A673 (cell line): ENCODE data around the gene GRIK5. TPM values are rescaled to one million over a fixed set of nuclear protein-coding genes. Genes with fewer than 3 reads are reported as not detected.

Source experiments
- BruUV-seq: library from RNA; stranded (reverse); fragments of 400-500 nt; replicated peaks from 2 replicates; lab custom pipeline; 2021; lab: Mats Ljungman, UMichigan
- CTCF ChIA-PET: fragments of 300-600 bp; sonication (Branson Sonifier 250); formaldehyde crosslinking; loops from one replicate; lab custom pipeline; 2022; ENCODE audit warnings: antibody characterized with exemption; lab: Charles Lee
- POLR2A ChIA-PET: fragments of 300-600 bp; sonication (Branson Sonifier 250); formaldehyde crosslinking; loops from one replicate; lab custom pipeline; 2022; ENCODE audit warnings: antibody characterized with exemption; ENCODE audit not compliant: low non-redundant PET; lab: Charles Lee
- DNase-seq: peaks from one replicate; pipeline ENCODE4 v3.0.0-alpha.2; 2015; ENCODE audit warnings: low spot score
- H3K27ac ChIP-seq: fragments of 200-600 bp; sonication (generic); 2 replicates; pipeline ENCODE4 v1.5.1; 2016; ENCODE audit warnings: mixed run types, low read depth, mild to moderate bottlenecking, mixed read lengths, antibody characterized with exemption, low read length; ENCODE audit not compliant: poor library complexity, severe bottlenecking
- H3K27me3 ChIP-seq: fragments of 200-600 bp; sonication (generic); replicated peaks from 2 replicates; pipeline ENCODE4 v1.6.1; 2017; ENCODE audit warnings: mixed run types, low read depth, mild to moderate bottlenecking, mixed read lengths, antibody characterized with exemption, low read length; ENCODE audit not compliant: insufficient read depth, poor library complexity
- H3K36me3 ChIP-seq: fragments of 200-600 bp; sonication (generic); 2 replicates; pipeline ENCODE4 v1.6.1; 2016; ENCODE audit warnings: mixed run types, mild to moderate bottlenecking, mixed read lengths, antibody characterized with exemption, low read length; ENCODE audit not compliant: insufficient read depth, poor library complexity, severe bottlenecking
- H3K4me1 ChIP-seq: fragments of 200-600 bp; sonication (generic); 2 replicates; pipeline ENCODE4 v1.6.1; 2017; ENCODE audit warnings: mixed run types, mild to moderate bottlenecking, mixed read lengths, antibody characterized with exemption, low read length; ENCODE audit not compliant: insufficient read depth, poor library complexity, severe bottlenecking
- H3K4me3 ChIP-seq: fragments of 200-600 bp; sonication (generic); 2 replicates; pipeline ENCODE4 v1.5.1; 2016; ENCODE audit warnings: low read depth, mixed run types, mild to moderate bottlenecking, mixed read lengths, low read length; ENCODE audit not compliant: poor library complexity, severe bottlenecking
- H3K9me3 ChIP-seq: fragments of 200-600 bp; sonication (generic); 2 replicates; pipeline ENCODE4 v1.6.1; 2016; ENCODE audit warnings: mixed run types, low read depth, mild to moderate bottlenecking, mixed read lengths, antibody characterized with exemption, low read length; ENCODE audit not compliant: poor library complexity, severe bottlenecking
- EZH2 ChIP-seq: fragments of 200-600 bp; sonication (generic); IDR thresholded peaks from 2 replicates; pipeline ENCODE4 v1.6.1; 2017; ENCODE audit warnings: borderline replicate concordance, low read depth, mild to moderate bottlenecking, mixed read lengths, antibody characterized with exemption, low read length; ENCODE audit not compliant: poor library complexity, severe bottlenecking
- intact Hi-C: fragments of 100-400 bp; cut with micrococcal nuclease; formaldehyde crosslinking; loops from one replicate; pipeline ENCODE4 v1.10.0; 2022; ENCODE audit not compliant: unreplicated experiment
- total RNA-seq: library from RNA; stranded (reverse); gene quantifications from 2 replicates; pipeline ENCODE4 v1.2.3, GENCODE V29; 2021
- TF ChIP-seq, protein P1 (sequence below): fragments of 300-800, 200-600 bp; sonication (generic); conservative IDR thresholded peaks from 2 replicates; pipeline ENCODE4 v1.5.1; 2017; ENCODE audit warnings: low read depth, mild to moderate bottlenecking, antibody characterized with exemption, low read length, moderate library complexity, mixed read lengths

The GRIK5 gene
- total RNA-seq, 1 experiment from 2014 or later = 24.0 TPM

DNA sequence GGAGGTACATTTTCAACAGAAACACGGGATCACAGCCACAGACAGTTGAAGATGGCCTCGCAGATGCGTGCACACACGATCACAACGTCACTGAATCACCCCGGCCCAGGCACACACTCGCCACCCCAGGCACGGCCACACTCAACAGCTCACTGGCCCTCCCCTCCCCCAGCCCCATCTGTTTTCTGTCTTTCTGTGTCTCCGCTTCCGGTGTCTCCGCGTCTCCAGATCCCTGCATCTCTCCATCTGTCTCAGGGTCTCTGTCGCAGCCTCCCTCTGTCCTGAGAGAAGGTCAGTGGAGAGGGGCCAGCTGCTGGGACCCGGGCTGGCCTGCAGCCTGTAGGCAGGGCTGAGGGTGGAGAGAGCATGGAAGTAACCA is 72.2 kb downstream of the GRIK5 start:
- CTCF ChIA-PET = interaction anchor here (1.4 kb wide), 1 partner anchor 37 kb away, joined by 5 read pairs; no protein-coding TSS in a partner anchor
- no TSS peak for BruUV-seq
- POLR2A ChIA-PET = no interaction called here
- TF ChIP-seq EZH2 = no peak
- TF ChIP-seq, protein P1, sequence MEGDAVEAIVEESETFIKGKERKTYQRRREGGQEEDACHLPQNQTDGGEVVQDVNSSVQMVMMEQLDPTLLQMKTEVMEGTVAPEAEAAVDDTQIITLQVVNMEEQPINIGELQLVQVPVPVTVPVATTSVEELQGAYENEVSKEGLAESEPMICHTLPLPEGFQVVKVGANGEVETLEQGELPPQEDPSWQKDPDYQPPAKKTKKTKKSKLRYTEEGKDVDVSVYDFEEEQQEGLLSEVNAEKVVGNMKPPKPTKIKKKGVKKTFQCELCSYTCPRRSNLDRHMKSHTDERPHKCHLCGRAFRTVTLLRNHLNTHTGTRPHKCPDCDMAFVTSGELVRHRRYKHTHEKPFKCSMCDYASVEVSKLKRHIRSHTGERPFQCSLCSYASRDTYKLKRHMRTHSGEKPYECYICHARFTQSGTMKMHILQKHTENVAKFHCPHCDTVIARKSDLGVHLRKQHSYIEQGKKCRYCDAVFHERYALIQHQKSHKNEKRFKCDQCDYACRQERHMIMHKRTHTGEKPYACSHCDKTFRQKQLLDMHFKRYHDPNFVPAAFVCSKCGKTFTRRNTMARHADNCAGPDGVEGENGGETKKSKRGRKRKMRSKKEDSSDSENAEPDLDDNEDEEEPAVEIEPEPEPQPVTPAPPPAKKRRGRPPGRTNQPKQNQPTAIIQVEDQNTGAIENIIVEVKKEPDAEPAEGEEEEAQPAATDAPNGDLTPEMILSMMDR = no peak
- H3K9me3 ChIP-seq = no peaks in the 10 kb centered on the region
- no peak overlapping the region for H3K27ac ChIP-seq
- no peaks in the 10 kb centered on the region for H3K36me3 ChIP-seq
- DNase-seq = peak; percentile 50
- intact Hi-C loops = loop anchor here (2.0 kb wide), 1 partner anchor 37 kb away; no protein-coding TSS in a partner anchor
- peaks cover 12% of the 10 kb centered on the region for H3K4me1 ChIP-seq
- peak overlapping the region; percentile 21 for H3K4me3 ChIP-seq
- peaks cover 27% of the 10 kb centered on the region for H3K27me3 ChIP-seq

DNA sequence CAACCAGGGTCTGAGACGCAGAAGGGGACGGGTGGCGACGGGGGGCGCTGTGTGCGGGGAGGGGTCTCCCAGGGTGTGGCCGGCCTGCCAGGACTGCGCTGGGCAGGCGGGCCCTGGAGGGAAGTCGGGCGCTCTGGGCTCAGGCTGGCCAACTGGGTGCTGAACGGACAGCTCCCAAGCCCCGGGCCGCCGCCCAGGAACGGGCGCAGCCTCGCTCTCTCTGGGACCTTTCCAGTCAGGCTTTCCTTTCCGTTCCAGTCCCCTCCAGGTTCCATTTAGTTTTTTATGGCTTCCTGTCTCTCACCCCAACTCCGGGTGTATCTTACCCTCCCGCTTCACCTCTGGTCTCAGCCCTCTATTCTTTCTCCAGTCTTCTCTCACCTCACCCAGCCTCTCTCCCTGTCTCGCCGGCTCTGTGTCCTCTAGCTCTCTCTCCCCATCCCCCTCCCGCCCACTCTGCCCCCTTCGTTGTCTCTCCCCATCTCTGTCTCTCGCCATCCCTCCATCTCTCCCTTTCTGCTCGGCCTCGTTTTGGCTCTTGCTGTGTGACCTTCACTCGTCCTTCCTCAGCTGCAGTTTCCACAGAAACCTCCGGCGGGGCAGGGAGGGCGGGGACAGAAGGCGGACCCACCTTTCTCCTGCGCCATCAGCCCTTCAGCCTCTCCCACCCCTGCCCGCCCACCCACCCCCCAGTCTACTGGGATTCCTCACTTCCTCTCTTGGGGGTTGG is 72.7 kb downstream of the GRIK5 start:
- H3K27ac ChIP-seq = no peak overlapping the region
- TF ChIP-seq, protein P1 = no peak
- TF ChIP-seq EZH2 = no peak
- POLR2A ChIA-PET = interaction anchor here (0.6 kb wide), 1 partner anchor 469 kb away, joined by 6 read pairs; no protein-coding TSS in a partner anchor
- H3K4me3 ChIP-seq = no peak overlapping the region
- H3K4me1 ChIP-seq = peaks cover 12% of the 10 kb centered on the region
- no peaks in the 10 kb centered on the region for H3K36me3 ChIP-seq
- intact Hi-C loops = no loop called here
- no TSS peak for BruUV-seq
- H3K27me3 ChIP-seq = peaks cover 27% of the 10 kb centered on the region
- CTCF ChIA-PET = interaction anchor here (0.5 to 1.4 kb wide), 2 partner anchors 38 to 198 kb away, joined by 5 to 8 read pairs; no protein-coding TSS in a partner anchor
- no peaks in the 10 kb centered on the region for H3K9me3 ChIP-seq
- DNase-seq = peak; percentile 64

DNA sequence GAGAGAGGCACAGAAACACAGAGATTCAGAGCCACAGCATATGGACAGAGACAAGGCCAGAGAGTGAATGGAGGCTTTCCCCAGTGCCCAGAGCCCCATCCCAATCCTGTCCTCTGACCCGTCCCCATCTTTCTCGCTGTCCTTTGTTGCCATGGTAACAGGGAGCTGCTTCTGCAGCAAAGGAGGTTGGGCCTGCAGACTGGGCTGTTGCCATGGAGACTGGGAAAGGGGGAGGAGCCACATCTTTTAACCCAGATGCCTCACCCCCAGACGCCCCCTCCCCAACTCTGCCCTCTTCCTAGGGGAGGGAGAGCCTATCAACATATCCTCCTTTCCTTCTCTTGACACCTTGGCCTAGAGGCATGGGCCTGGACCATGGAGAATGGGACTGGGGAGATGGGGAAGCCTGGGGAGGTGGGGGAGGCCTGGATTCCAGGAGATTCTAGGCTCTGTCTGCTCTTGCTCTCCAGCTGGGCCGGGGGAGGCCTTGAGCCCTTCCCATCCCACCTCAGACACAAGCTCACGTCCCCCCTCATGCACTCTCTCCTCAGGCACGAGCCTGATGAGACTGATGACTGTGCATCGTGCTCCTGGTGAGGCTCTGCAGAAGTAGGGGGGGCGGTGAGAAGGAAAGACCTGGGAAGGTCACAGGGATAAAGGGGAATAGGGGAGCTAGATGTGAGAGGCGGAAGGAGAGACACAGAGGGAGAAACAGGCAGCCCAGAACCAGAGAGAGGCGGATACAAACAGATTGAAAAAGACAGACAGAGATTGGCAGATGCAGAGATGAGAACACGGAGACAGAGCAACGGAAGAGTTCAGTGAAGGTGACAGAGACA is 73.8 kb downstream of the GRIK5 start:
- H3K27ac ChIP-seq = no peak overlapping the region
- intact Hi-C loops = no loop called here
- H3K9me3 ChIP-seq = no peaks in the 10 kb centered on the region
- POLR2A ChIA-PET = no interaction called here
- DNase-seq = peak; percentile 58
- H3K27me3 ChIP-seq = peaks cover 27% of the 10 kb centered on the region
- H3K4me3 ChIP-seq = no peak overlapping the region
- H3K4me1 ChIP-seq = peaks cover 12% of the 10 kb centered on the region
- CTCF ChIA-PET = interaction anchor here (1.4 kb wide), 1 partner anchor 39 kb away, joined by 5 read pairs; no protein-coding TSS in a partner anchor
- TF ChIP-seq, protein P1 = no peak
- no peak for TF ChIP-seq EZH2
- no TSS peak for BruUV-seq
- no peaks in the 10 kb centered on the region for H3K36me3 ChIP-seq
